HCT116 (cell line): ENCODE measurements around the gene LILRB1. TPM values are rescaled to one million over a fixed set of nuclear protein-coding genes. Genes with fewer than 3 reads are reported as not detected.

Experiments used
- ATAC-seq: fragments of 200-7000 bp; cut with Tn5 transposase; 2 replicates; pipeline ENCODE4 v1.9.1; 2020; ENCODE audit warnings: mild to moderate bottlenecking, moderate library complexity
- BruUV-seq: library from RNA; stranded (reverse); fragments of 400-500 nt; replicated peaks from 2 replicates; lab custom pipeline; 2021; lab: Mats Ljungman, UMichigan
- CTCF ChIA-PET: fragments of 300-600 bp; sonication (Branson Sonifier 250); formaldehyde crosslinking; loops from one replicate; lab custom pipeline; 2021; ENCODE audit warnings: antibody characterized with exemption; lab: Charles Lee
- POLR2A ChIA-PET: fragments of 300-600, 350-600 bp; sonication (Branson Sonifier 250); formaldehyde crosslinking; loops from one replicate; lab custom pipeline; 2021; ENCODE audit warnings: antibody characterized with exemption; lab: Charles Lee
- RAD21 ChIA-PET, 2 experiments: fragments of 300-600 bp; sonication (Branson Sonifier 250); formaldehyde crosslinking; loops; one replicate each; lab custom pipeline; 2023; ENCODE audit warnings: low total read pairs in 2 of 2; ENCODE audit not compliant: uncharacterized antibody in 2 of 2, unreplicated experiment in 2 of 2, low non-redundant PET in 1 of 2; lab: Charles Lee
- DNase-seq: peaks from one replicate; pipeline ENCODE4 v3.0.0-alpha.2; 2010; ENCODE audit warnings: low read depth, low spot score
- H2AFZ ChIP-seq: fragments of 200-600 bp; shearing (Covaris generic), sonication (generic); 2 replicates; pipeline ENCODE4 v1.6.1; 2017; ENCODE audit warnings: low read depth, mixed run types, mixed read lengths, antibody characterized with exemption, low read length; ENCODE audit not compliant: poor library complexity, severe bottlenecking
- H3K27ac ChIP-seq: 2 replicates; pipeline ENCODE4 v1.5.1; 2012; ENCODE audit warnings: low read depth, low read length
- H3K27me3 ChIP-seq: fragments of 200-600 bp; sonication (generic); 2 replicates; pipeline ENCODE4 v1.6.1; 2016; ENCODE audit warnings: mixed run types, low read length, mixed read lengths; ENCODE audit not compliant: insufficient read depth
- H3K36me3 ChIP-seq, 2 experiments: fragments of 200-500 bp in 1 of 2; fragments of 200-600 bp in 1 of 2; sonication (Bioruptor generic) in 1 of 2; sonication (generic) in 1 of 2; 2 replicates each; pipeline versions ENCODE4 v1.5.1 to v1.6.1; 2014 to 2016; ENCODE audit warnings: low read length in 2 of 2, inconsistent platforms in 1 of 2, mixed read lengths in 1 of 2, mixed run types in 1 of 2; ENCODE audit not compliant: insufficient read depth in 2 of 2, control insufficient read depth in 1 of 2
- H3K4me1 ChIP-seq, 2 experiments: fragments of 200-600 bp in 1 of 2; sonication (generic) in 1 of 2; 2 replicates each; pipeline versions ENCODE4 v1.5.1 to v1.6.1; 2012 to 2017; ENCODE audit warnings: low read length in 2 of 2, inconsistent platforms in 1 of 2, mild to moderate bottlenecking in 1 of 2, mixed read lengths in 1 of 2, mixed run types in 1 of 2, moderate library complexity in 1 of 2; ENCODE audit not compliant: insufficient read depth in 2 of 2, control insufficient read depth in 1 of 2
- H3K4me2 ChIP-seq: fragments of 200-600 bp; sonication (generic); 2 replicates; pipeline ENCODE4 v1.6.1; 2017; ENCODE audit warnings: mixed run types, low read length, mixed read lengths
- H3K4me3 ChIP-seq, 2 experiments: fragments of 200-600 bp in 1 of 2; sonication (generic) in 1 of 2; replicated peaks in 1 of 2; 2 replicates each; pipeline ENCODE4 v1.5.1; 2011 to 2016; ENCODE audit warnings: low read length in 2 of 2, control low read depth in 1 of 2, low read depth in 1 of 2, mild to moderate bottlenecking in 1 of 2, mixed read lengths in 1 of 2, mixed run types in 1 of 2
- H3K79me2 ChIP-seq: fragments of 200-600 bp; sonication (generic); 2 replicates; pipeline ENCODE4 v1.6.1; 2017; ENCODE audit warnings: mild to moderate bottlenecking, mixed run types, low read length, moderate library complexity, mixed read lengths; ENCODE audit not compliant: insufficient read depth
- H3K9ac ChIP-seq: fragments of 200-600 bp; sonication (generic); 2 replicates; pipeline ENCODE4 v1.6.1; 2016; ENCODE audit warnings: low read length, mixed read lengths
- H3K9me2 ChIP-seq: fragments of 200-600 bp; sonication (generic), shearing (Covaris generic); 2 replicates; pipeline ENCODE4 v1.6.1; 2017; ENCODE audit warnings: mixed run types, mild to moderate bottlenecking, moderate library complexity; ENCODE audit not compliant: insufficient read depth
- H3K9me3 ChIP-seq, 2 experiments: fragments of 200-500 bp in 1 of 2; fragments of 200-600 bp in 1 of 2; sonication (Bioruptor generic) in 1 of 2; sonication (generic) in 1 of 2; 2 replicates each; pipeline ENCODE4 v1.6.1; 2014 to 2017; ENCODE audit warnings: low read length in 2 of 2, mixed read lengths in 2 of 2, inconsistent platforms in 1 of 2, low read depth in 1 of 2, mild to moderate bottlenecking in 1 of 2, mixed run types in 1 of 2, moderate library complexity in 1 of 2; ENCODE audit not compliant: control insufficient read depth in 1 of 2, insufficient read depth in 1 of 2
- H4K20me1 ChIP-seq: fragments of 200-600 bp; sonication (generic), shearing (Covaris generic); 2 replicates; pipeline ENCODE4 v1.6.1; 2017; ENCODE audit warnings: mixed run types, mild to moderate bottlenecking, moderate library complexity; ENCODE audit not compliant: insufficient read depth
- CEBPB ChIP-seq: IDR thresholded peaks from 2 replicates; pipeline ENCODE4 v1.6.1; 2012; ENCODE audit warnings: low read depth
- EGR1 ChIP-seq: IDR thresholded peaks from 2 replicates; pipeline ENCODE4 v1.6.1; 2012; ENCODE audit warnings: low read depth
- ELF1 ChIP-seq: IDR thresholded peaks from 2 replicates; pipeline ENCODE4 v1.6.1; 2012; ENCODE audit warnings: low read depth, borderline replicate concordance
- EZH2 ChIP-seq: fragments of 200-600 bp; sonication (generic); IDR thresholded peaks from 2 replicates; pipeline ENCODE4 v1.6.1; 2017; ENCODE audit warnings: antibody characterized with exemption, mixed run types
- FOSL1 ChIP-seq: IDR thresholded peaks from 2 replicates; pipeline ENCODE4 v1.6.1; 2012; ENCODE audit warnings: low read depth
- JUND ChIP-seq: IDR thresholded peaks from 2 replicates; pipeline ENCODE4 v1.6.1; 2012
- POLR2AphosphoS5 ChIP-seq: IDR thresholded peaks from 2 replicates; pipeline ENCODE4 v1.6.1; 2011; ENCODE audit warnings: mild to moderate bottlenecking, low read depth, low read length, moderate library complexity
- RAD21 ChIP-seq: IDR thresholded peaks from 2 replicates; pipeline ENCODE4 v1.6.1; 2012; ENCODE audit warnings: low read depth, mild to moderate bottlenecking
- REST ChIP-seq: IDR thresholded peaks from 2 replicates; pipeline ENCODE4 v1.6.1; 2012; ENCODE audit warnings: low read depth
- SIN3A ChIP-seq: IDR thresholded peaks from 2 replicates; pipeline ENCODE4 v1.6.1; 2012; ENCODE audit warnings: low read depth
- SP1 ChIP-seq: IDR thresholded peaks from 2 replicates; pipeline ENCODE4 v1.6.1; 2012; ENCODE audit warnings: low read depth
- SRF ChIP-seq: IDR thresholded peaks from 2 replicates; pipeline ENCODE4 v1.6.1; 2012; ENCODE audit warnings: low read depth
- TCF7L2 ChIP-seq: IDR thresholded peaks from 2 replicates; pipeline ENCODE4 v1.7.0; 2011; ENCODE audit warnings: borderline replicate concordance, inconsistent platforms; ENCODE audit not compliant: insufficient read depth, insufficient read length; ENCODE audit errors: extremely low read depth
- YY1 ChIP-seq: IDR thresholded peaks from 2 replicates; pipeline ENCODE4 v1.6.1; 2011; ENCODE audit warnings: low read length, low read depth, moderate library complexity, mild to moderate bottlenecking; ENCODE audit not compliant: insufficient replicate concordance; ENCODE audit errors: extremely low read depth
- ZFX ChIP-seq: fragments of 450-650 bp; IDR thresholded peaks from 2 replicates; pipeline ENCODE4 v1.6.1; 2017
- ZNF274 ChIP-seq: fragments of 200-500 bp; sonication (Bioruptor generic); IDR thresholded peaks from 2 replicates; pipeline ENCODE4 v1.6.1; 2014; ENCODE audit warnings: mild to moderate bottlenecking, low read depth, low read length, inconsistent platforms
- intact Hi-C: fragments of 100-400 bp; cut with micrococcal nuclease; formaldehyde crosslinking; loops from 2 replicates; pipeline ENCODE4 v1.10.0; 2022
- total RNA-seq: library from RNA; stranded (reverse); gene quantifications from one replicate; pipeline ENCODE4 v1.2.1, GENCODE V29; 2021; ENCODE audit not compliant: unreplicated experiment
- TF ChIP-seq, protein P1 (sequence below): IDR thresholded peaks from 2 replicates; pipeline ENCODE4 v1.6.1; 2012
- TF ChIP-seq, protein P2 (sequence below): IDR thresholded peaks from 2 replicates; pipeline ENCODE4 v1.6.1; 2011; ENCODE audit warnings: mild to moderate bottlenecking, low read length, moderate library complexity; ENCODE audit not compliant: insufficient replicate concordance; ENCODE audit errors: extremely low read depth
- TF ChIP-seq, protein P3 (sequence below), 3 experiments: fragments of 200-600 bp in 1 of 3; sonication (generic) in 1 of 3; IDR thresholded peaks in 2 of 3; conservative IDR thresholded peaks in 1 of 3; 2 replicates each; pipeline ENCODE4 v1.5.1; 2012 to 2017; ENCODE audit warnings: low read depth in 2 of 3, low read length in 2 of 3, antibody characterized with exemption in 1 of 3, borderline replicate concordance in 1 of 3, control low read depth in 1 of 3, mild to moderate bottlenecking in 1 of 3, mixed read lengths in 1 of 3, mixed run types in 1 of 3, moderate library complexity in 1 of 3; ENCODE audit not compliant: insufficient read depth in 1 of 3

The LILRB1 gene
- total RNA-seq, 1 experiment from 2014 or later: not detected

GRCh38 chr19:54616821-54617560 lies 13.3 kb upstream of the LILRB1 start:
- intact Hi-C loops: no loop called here
- RAD21 ChIA-PET: no interaction called here

More at GRCh38 chr19:54616821-54617560, 13.3 kb upstream of the LILRB1 start:
- no peak overlapping the region for H3K4me3 ChIP-seq
- DNase-seq (no peak), ATAC-seq (no peak)
- no peak overlapping the region for H3K9ac ChIP-seq
- no peaks in the 10 kb centered on the region for H3K36me3 ChIP-seq
- no peak overlapping the region for H2AFZ ChIP-seq
- no TSS peak for BruUV-seq
- 0 out of 2 replicates have a peak, but pooled peaks cover 12% of the 10 kb centered on the region for H3K27me3 ChIP-seq
- H3K4me1 ChIP-seq: no peaks in the 10 kb centered on the region
- ChIA-PET POLR2A (no interaction called here), CTCF (no interaction called here)
- H4K20me1 ChIP-seq: no peaks in the 10 kb centered on the region
- H3K79me2 ChIP-seq: no peaks in the 10 kb centered on the region
- H3K27ac ChIP-seq: no peak overlapping the region
- no peak for TF ChIP-seq FOSL1
- TF ChIP-seq TCF7L2: no peak
- TF ChIP-seq POLR2AphosphoS5: no peak
- no peak for TF ChIP-seq CEBPB
- no peak for TF ChIP-seq SRF
- no peak for TF ChIP-seq EZH2
- TF ChIP-seq ZNF274: no peak
- TF ChIP-seq, protein P1, sequence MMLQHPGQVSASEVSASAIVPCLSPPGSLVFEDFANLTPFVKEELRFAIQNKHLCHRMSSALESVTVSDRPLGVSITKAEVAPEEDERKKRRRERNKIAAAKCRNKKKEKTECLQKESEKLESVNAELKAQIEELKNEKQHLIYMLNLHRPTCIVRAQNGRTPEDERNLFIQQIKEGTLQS: no peak
- TF ChIP-seq JUND: no peak
- TF ChIP-seq, protein P2, sequence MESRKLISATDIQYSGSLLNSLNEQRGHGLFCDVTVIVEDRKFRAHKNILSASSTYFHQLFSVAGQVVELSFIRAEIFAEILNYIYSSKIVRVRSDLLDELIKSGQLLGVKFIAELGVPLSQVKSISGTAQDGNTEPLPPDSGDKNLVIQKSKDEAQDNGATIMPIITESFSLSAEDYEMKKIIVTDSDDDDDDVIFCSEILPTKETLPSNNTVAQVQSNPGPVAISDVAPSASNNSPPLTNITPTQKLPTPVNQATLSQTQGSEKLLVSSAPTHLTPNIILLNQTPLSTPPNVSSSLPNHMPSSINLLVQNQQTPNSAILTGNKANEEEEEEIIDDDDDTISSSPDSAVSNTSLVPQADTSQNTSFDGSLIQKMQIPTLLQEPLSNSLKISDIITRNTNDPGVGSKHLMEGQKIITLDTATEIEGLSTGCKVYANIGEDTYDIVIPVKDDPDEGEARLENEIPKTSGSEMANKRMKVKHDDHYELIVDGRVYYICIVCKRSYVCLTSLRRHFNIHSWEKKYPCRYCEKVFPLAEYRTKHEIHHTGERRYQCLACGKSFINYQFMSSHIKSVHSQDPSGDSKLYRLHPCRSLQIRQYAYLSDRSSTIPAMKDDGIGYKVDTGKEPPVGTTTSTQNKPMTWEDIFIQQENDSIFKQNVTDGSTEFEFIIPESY: no peak
- TF ChIP-seq SP1: no peak
- TF ChIP-seq REST: no peak
- TF ChIP-seq ELF1: no peak
- no peak for TF ChIP-seq SIN3A
- no peak for TF ChIP-seq RAD21
- no peak for TF ChIP-seq EGR1
- no peak for TF ChIP-seq YY1
- no peak for TF ChIP-seq ZFX
- TF ChIP-seq, protein P3, sequence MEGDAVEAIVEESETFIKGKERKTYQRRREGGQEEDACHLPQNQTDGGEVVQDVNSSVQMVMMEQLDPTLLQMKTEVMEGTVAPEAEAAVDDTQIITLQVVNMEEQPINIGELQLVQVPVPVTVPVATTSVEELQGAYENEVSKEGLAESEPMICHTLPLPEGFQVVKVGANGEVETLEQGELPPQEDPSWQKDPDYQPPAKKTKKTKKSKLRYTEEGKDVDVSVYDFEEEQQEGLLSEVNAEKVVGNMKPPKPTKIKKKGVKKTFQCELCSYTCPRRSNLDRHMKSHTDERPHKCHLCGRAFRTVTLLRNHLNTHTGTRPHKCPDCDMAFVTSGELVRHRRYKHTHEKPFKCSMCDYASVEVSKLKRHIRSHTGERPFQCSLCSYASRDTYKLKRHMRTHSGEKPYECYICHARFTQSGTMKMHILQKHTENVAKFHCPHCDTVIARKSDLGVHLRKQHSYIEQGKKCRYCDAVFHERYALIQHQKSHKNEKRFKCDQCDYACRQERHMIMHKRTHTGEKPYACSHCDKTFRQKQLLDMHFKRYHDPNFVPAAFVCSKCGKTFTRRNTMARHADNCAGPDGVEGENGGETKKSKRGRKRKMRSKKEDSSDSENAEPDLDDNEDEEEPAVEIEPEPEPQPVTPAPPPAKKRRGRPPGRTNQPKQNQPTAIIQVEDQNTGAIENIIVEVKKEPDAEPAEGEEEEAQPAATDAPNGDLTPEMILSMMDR (IDR thresholded peaks at IDR 0.05 in 2 of 3, conservative IDR thresholded peaks at IDR 0.05 in 1 of 3; ENCODE audit: borderline replicate concordance in 1 of 3, insufficient read depth in 1 of 3, low read depth in 2 of 3, low read length in 2 of 3): no peak
- TF ChIP-seq, all 23 proteins: peak for 0
- Histone ChIP-seq H3K4me2 (no peak overlapping the region), H3K9me2 (no peaks in the 10 kb centered on the region), H3K9me3 (no peaks in the 10 kb centered on the region)
